Measurements from ENCODE around the gene NIPSNAP3A. TPM values are rescaled to one million over a fixed set of nuclear protein-coding genes. Genes with fewer than 3 reads are reported as not detected.

Gene NIPSNAP3A
- total and polyA plus RNA-seq, 2 experiments from 2014 or later, result 55.3 to 66.2 TPM

- H3K9ac ChIP-seq, result no peak overlapping the region
- H3K79me2 ChIP-seq (ENCODE audit: insufficient read depth), result no peaks in the 10 kb centered on the region
- no peaks in the 10 kb centered on the region for H3K9me3 ChIP-seq (ENCODE audit: low read depth)
- no peak for TF ChIP-seq EZH2 (IDR thresholded peaks at IDR 0.05; ENCODE audit: insufficient read depth, poor library complexity, severe bottlenecking)
- TF ChIP-seq EZH2phosphoT487 (IDR thresholded peaks at IDR 0.05; ENCODE audit: insufficient read depth, low read depth), result no peak
- no peaks in the 10 kb centered on the region for H3F3A ChIP-seq (ENCODE audit: insufficient read depth)
- no peaks in the 10 kb centered on the region; the same call in 1 of the 2 replicates for H3K36me3 ChIP-seq (ENCODE audit: low read depth)
- no peak overlapping the region for H3K27ac ChIP-seq
- no peaks in the 10 kb centered on the region for H3K4me1 ChIP-seq (ENCODE audit: insufficient read depth)
- H3K4me3 ChIP-seq, result no peak overlapping the region
- in situ Hi-C loops (cut with MboI), result no loop called here
- no peaks in the 10 kb centered on the region for H4K20me1 ChIP-seq (ENCODE audit: insufficient read depth)
- H2AFZ ChIP-seq, result no peak overlapping the region
- H3K4me2 ChIP-seq (ENCODE audit: unreplicated experiment), result no peak overlapping the region
- no peaks in the 10 kb centered on the region for H3K27me3 ChIP-seq (replicated peaks; ENCODE audit: insufficient read depth)
- no peaks in the 10 kb centered on the region for H3K9me2 ChIP-seq (ENCODE audit: insufficient read depth)
- WGBS, 2 experiments (ENCODE audit: low coverage in 1 of 2, low lambda C conversion rate in 2 of 2, missing lambda C conversion rate in 2 of 2), result 76 to 78% methylated on average over 5 of the region's 5 CpGs
- DNase-seq, result peak; percentile 28
Measured at GRCh38 chr9:104802110-104802509, 54.6 kb downstream of the NIPSNAP3A start.

GRCh38 chr9:104802906-104803305, 55.4 kb downstream of the NIPSNAP3A start:
- Histone ChIP-seq H3K27me3 (replicated peaks; ENCODE audit: insufficient read depth) (no peaks in the 10 kb centered on the region), H3K79me2 (ENCODE audit: insufficient read depth) (no peaks in the 10 kb centered on the region), H4K20me1 (ENCODE audit: insufficient read depth) (no peaks in the 10 kb centered on the region), H3K9ac (no peak overlapping the region), H3K36me3 (ENCODE audit: low read depth) (no peaks in the 10 kb centered on the region; the same call in 1 of the 2 replicates), H3K9me3 (ENCODE audit: low read depth) (no peaks in the 10 kb centered on the region), H3K9me2 (ENCODE audit: insufficient read depth) (no peaks in the 10 kb centered on the region), H3K4me2 (ENCODE audit: unreplicated experiment) (no peak overlapping the region), H3F3A (ENCODE audit: insufficient read depth) (no peaks in the 10 kb centered on the region), H3K27ac (no peak overlapping the region), H2AFZ (no peak overlapping the region), H3K4me1 (ENCODE audit: insufficient read depth) (no peaks in the 10 kb centered on the region), H3K4me3 (no peak overlapping the region)
- in situ Hi-C loops (cut with MboI), result no loop called here
- DNase-seq, result no peak
- TF ChIP-seq EZH2 (IDR thresholded peaks at IDR 0.05; ENCODE audit: insufficient read depth, poor library complexity, severe bottlenecking), result no peak
- WGBS, 2 experiments (ENCODE audit: low coverage in 1 of 2, low lambda C conversion rate in 2 of 2, missing lambda C conversion rate in 2 of 2), result 53 to 60% methylated on average over 2 of the region's 2 CpGs

- Histone ChIP-seq H3K4me1 (ENCODE audit: insufficient read depth) (peaks cover 8% of the 10 kb centered on the region), H3K4me3 (no peak overlapping the region), H3K9me3 (ENCODE audit: low read depth) (no peaks in the 10 kb centered on the region), H3F3A (ENCODE audit: insufficient read depth) (peaks cover 4% of the 10 kb centered on the region; the same call in 1 of the 2 replicates), H3K4me2 (ENCODE audit: unreplicated experiment) (no peak overlapping the region), H2AFZ (no peak overlapping the region), H3K27ac (no peak overlapping the region), H4K20me1 (ENCODE audit: insufficient read depth) (no peaks in the 10 kb centered on the region), H3K9me2 (ENCODE audit: insufficient read depth) (no peaks in the 10 kb centered on the region), H3K27me3 (replicated peaks; ENCODE audit: insufficient read depth) (no peaks in the 10 kb centered on the region), H3K36me3 (ENCODE audit: low read depth) (no peaks in the 10 kb centered on the region; the same call in 1 of the 2 replicates), H3K79me2 (ENCODE audit: insufficient read depth) (no peaks in the 10 kb centered on the region), H3K9ac (no peak overlapping the region)
- WGBS, 2 experiments (ENCODE audit: low coverage in 1 of 2, low lambda C conversion rate in 2 of 2, missing lambda C conversion rate in 2 of 2), result 100% methylated on average over 2 of the region's 2 CpGs
- no peak for TF ChIP-seq EZH2phosphoT487 (IDR thresholded peaks at IDR 0.05; ENCODE audit: insufficient read depth, low read depth)
- no peak for TF ChIP-seq EZH2 (IDR thresholded peaks at IDR 0.05; ENCODE audit: insufficient read depth, poor library complexity, severe bottlenecking)
- DNase-seq, result no peak
- in situ Hi-C loops (cut with MboI), result no loop called here
Measured at GRCh38 chr9:104805441-104805840, 58.0 kb downstream of the NIPSNAP3A start.

GRCh38 chr9:104808035-104808614, 60.6 kb downstream of the NIPSNAP3A start:
- H3K9me2 ChIP-seq (ENCODE audit: insufficient read depth), result no peaks in the 10 kb centered on the region
- H3K36me3 ChIP-seq (ENCODE audit: low read depth), result no peaks in the 10 kb centered on the region; the same call in 1 of the 2 replicates
- no peak overlapping the region for H3K4me2 ChIP-seq (ENCODE audit: unreplicated experiment)
- H3K4me1 ChIP-seq (ENCODE audit: insufficient read depth), result peaks cover 22% of the 10 kb centered on the region
- H3K27ac ChIP-seq, result no peak overlapping the region
- in situ Hi-C loops (cut with MboI), result no loop called here
- no peak overlapping the region for H2AFZ ChIP-seq
- TF ChIP-seq EZH2phosphoT487 (IDR thresholded peaks at IDR 0.05; ENCODE audit: insufficient read depth, low read depth), result no peak
- no peak for TF ChIP-seq EZH2 (IDR thresholded peaks at IDR 0.05; ENCODE audit: insufficient read depth, poor library complexity, severe bottlenecking)
- H3K9ac ChIP-seq, result no peak overlapping the region
- peak; percentile 83 for DNase-seq
- no peaks in the 10 kb centered on the region for H3K27me3 ChIP-seq (replicated peaks; ENCODE audit: insufficient read depth)
- H3K79me2 ChIP-seq (ENCODE audit: insufficient read depth), result no peaks in the 10 kb centered on the region
- H3F3A ChIP-seq (ENCODE audit: insufficient read depth), result peaks cover 20% of the 10 kb centered on the region
- no peaks in the 10 kb centered on the region for H3K9me3 ChIP-seq (ENCODE audit: low read depth)
- H4K20me1 ChIP-seq (ENCODE audit: insufficient read depth), result no peaks in the 10 kb centered on the region
- no peak overlapping the region for H3K4me3 ChIP-seq
- WGBS, 2 experiments (ENCODE audit: low coverage in 1 of 2, low lambda C conversion rate in 2 of 2, missing lambda C conversion rate in 2 of 2), result 40 to 52% methylated on average over 3 of the region's 3 CpGs

Other genes starting within 250 kb of the NIPSNAP3A start
- gene OR13F1, start 243.4 kb upstream of the NIPSNAP3A start, total RNA-seq (2014; rRNA removed; shearing (Covaris generic)), result not detected in 2 replicates
- not detected in 2 replicates for gene OR13F1, start 243.4 kb upstream of the NIPSNAP3A start, polyA plus RNA-seq (2016; fragmentation: Nextera tagmentation; extraction: Ambion mirVana)
- gene OR13C4, start 220.5 kb upstream of the NIPSNAP3A start, total RNA-seq (2014; rRNA removed; shearing (Covaris generic)), result not detected in 2 replicates
- not detected in 2 replicates for gene OR13C4, start 220.5 kb upstream of the NIPSNAP3A start, polyA plus RNA-seq (2016; fragmentation: Nextera tagmentation; extraction: Ambion mirVana)
- not detected in 2 replicates for gene OR13C3, start 210.8 kb upstream of the NIPSNAP3A start, total RNA-seq (2014; rRNA removed; shearing (Covaris generic))
- not detected in 2 replicates for gene OR13C3, start 210.8 kb upstream of the NIPSNAP3A start, polyA plus RNA-seq (2016; fragmentation: Nextera tagmentation; extraction: Ambion mirVana)
- gene OR13C8, start 178.5 kb upstream of the NIPSNAP3A start, total RNA-seq (2014; rRNA removed; shearing (Covaris generic)), result not detected in 2 replicates
- not detected in 2 replicates for gene OR13C8, start 178.5 kb upstream of the NIPSNAP3A start, polyA plus RNA-seq (2016; fragmentation: Nextera tagmentation; extraction: Ambion mirVana)
- not detected in 2 replicates for gene OR13C5, start 148.3 kb upstream of the NIPSNAP3A start, total RNA-seq (2014; rRNA removed; shearing (Covaris generic))
- gene OR13C5, start 148.3 kb upstream of the NIPSNAP3A start, polyA plus RNA-seq (2016; fragmentation: Nextera tagmentation; extraction: Ambion mirVana), result not detected in 2 replicates
- not detected in 2 replicates for gene OR13C2, start 142.1 kb upstream of the NIPSNAP3A start, total RNA-seq (2014; rRNA removed; shearing (Covaris generic))
- not detected in 2 replicates for gene OR13C2, start 142.1 kb upstream of the NIPSNAP3A start, polyA plus RNA-seq (2016; fragmentation: Nextera tagmentation; extraction: Ambion mirVana)
- not detected in 2 replicates for gene OR13C9, start 129.5 kb upstream of the NIPSNAP3A start, total RNA-seq (2014; rRNA removed; shearing (Covaris generic))
- not detected in 2 replicates for gene OR13C9, start 129.5 kb upstream of the NIPSNAP3A start, polyA plus RNA-seq (2016; fragmentation: Nextera tagmentation; extraction: Ambion mirVana)
- gene OR13D1, start 53.2 kb upstream of the NIPSNAP3A start, total RNA-seq (2014; rRNA removed; shearing (Covaris generic)), result not detected in 2 replicates
- not detected in 2 replicates for gene OR13D1, start 53.2 kb upstream of the NIPSNAP3A start, polyA plus RNA-seq (2016; fragmentation: Nextera tagmentation; extraction: Ambion mirVana)
- gene NIPSNAP3B, start 16.4 kb downstream of the NIPSNAP3A start, total RNA-seq (2014; rRNA removed; shearing (Covaris generic)), result 0.54 and 5.9 TPM in 2 replicates
- gene NIPSNAP3B, start 16.4 kb downstream of the NIPSNAP3A start, polyA plus RNA-seq (2016; fragmentation: Nextera tagmentation; extraction: Ambion mirVana), result 1.6 and 2.1 TPM in 2 replicates
- 15.9 and 20.7 TPM in 2 replicates for gene ABCA1, start 180.5 kb downstream of the NIPSNAP3A start, total RNA-seq (2014; rRNA removed; shearing (Covaris generic))
- gene ABCA1, start 180.5 kb downstream of the NIPSNAP3A start, polyA plus RNA-seq (2016; fragmentation: Nextera tagmentation; extraction: Ambion mirVana), result 6.8 and 7.1 TPM in 2 replicates

Measured in GM23248 (cell line).